Neural progenitor cell (in vitro differentiated cells): ENCODE results near the gene ATP11A. TPM values are rescaled to one million over a fixed set of nuclear protein-coding genes. Genes with fewer than 3 reads are reported as not detected.
A peak's percentile ranks its signal among the peaks of the same experiment; 100 is the strongest.
"Not testable (repeated sequence)": the region's sequence is repeated elsewhere in the genome, so short reads cannot be mapped to it uniquely, and the experiment has no call there.

Source experiments
- DNase-seq: peaks from one replicate; pipeline ENCODE4 v3.0.0-alpha.2; 2016; ENCODE audit warnings: low spot score
- H2AFZ ChIP-seq: fragments of 200-600 bp; sonication (generic); replicated peaks from 2 replicates; pipeline ENCODE4 v1.6.1; 2016; ENCODE audit warnings: antibody characterized with exemption
- H3F3A ChIP-seq: fragments of 200-600 bp; sonication (generic); 2 replicates; pipeline ENCODE4 v1.6.1; 2016; ENCODE audit warnings: antibody characterized with exemption, low read depth
- H3K27ac ChIP-seq: fragments of 200-600 bp; sonication (generic); 2 replicates; pipeline ENCODE4 v1.5.1; 2016; ENCODE audit warnings: mild to moderate bottlenecking
- H3K27me3 ChIP-seq: fragments of 200-600 bp; sonication (generic); 2 replicates; pipeline ENCODE4 v1.6.1; 2016; ENCODE audit warnings: mild to moderate bottlenecking, moderate library complexity
- H3K36me3 ChIP-seq: fragments of 200-600 bp; sonication (generic); 2 replicates; pipeline ENCODE4 v1.5.1; 2016
- H3K4me1 ChIP-seq: fragments of 200-600 bp; sonication (generic); 2 replicates; pipeline ENCODE4 v1.6.1; 2016; ENCODE audit warnings: mixed run types
- H3K4me2 ChIP-seq: fragments of 200-600 bp; sonication (generic); 2 replicates; pipeline ENCODE4 v1.6.1; 2016
- H3K4me3 ChIP-seq: fragments of 200-600 bp; sonication (generic); 2 replicates; pipeline ENCODE4 v1.5.1; 2016
- H3K79me2 ChIP-seq: fragments of 200-600 bp; sonication (generic); 2 replicates; pipeline ENCODE4 v1.6.1; 2016; ENCODE audit warnings: low read depth
- H3K9ac ChIP-seq: fragments of 200-600 bp; sonication (generic); 2 replicates; pipeline ENCODE4 v1.6.1; 2016
- H3K9me3 ChIP-seq: fragments of 200-600 bp; sonication (generic); 2 replicates; pipeline ENCODE4 v1.5.1; 2016; ENCODE audit warnings: low read depth
- H4K20me1 ChIP-seq: fragments of 200-600 bp; sonication (generic); 2 replicates; pipeline ENCODE4 v1.6.1; 2016; ENCODE audit warnings: low read depth
- H3K27ac Mint-ChIP-seq: 3 replicates; pipeline ENCODE4 v1.8.0; 2021; ENCODE audit warnings: mixed read lengths
- H3K27me3 Mint-ChIP-seq: 2 replicates; pipeline ENCODE4 v1.8.0; 2022; ENCODE audit warnings: low read depth, mild to moderate bottlenecking, inconsistent platforms, moderate library complexity, mixed read lengths; ENCODE audit not compliant: insufficient read depth
- H3K36me3 Mint-ChIP-seq: 3 replicates; pipeline ENCODE4 v1.8.0; 2021; ENCODE audit warnings: mixed read lengths
- H3K4me1 Mint-ChIP-seq: 3 replicates; pipeline ENCODE4 v1.8.0; 2021; ENCODE audit warnings: mixed read lengths
- H3K4me3 Mint-ChIP-seq: 3 replicates; pipeline ENCODE4 v1.8.0; 2021; ENCODE audit warnings: mild to moderate bottlenecking, moderate library complexity, mixed read lengths
- H3K9me3 Mint-ChIP-seq: 3 replicates; pipeline ENCODE4 v1.8.0; 2020; ENCODE audit warnings: mixed read lengths
- EZH2 ChIP-seq: fragments of 200-600 bp; sonication (generic); IDR thresholded peaks from 2 replicates; pipeline ENCODE4 v1.6.1; 2017; ENCODE audit warnings: antibody characterized with exemption, mild to moderate bottlenecking, moderate library complexity
- EZH2phosphoT487 ChIP-seq: fragments of 200-600 bp; sonication (generic); IDR thresholded peaks from 2 replicates; pipeline ENCODE4 v1.6.1; 2017; ENCODE audit warnings: antibody characterized with exemption
- total RNA-seq: library from RNA; depleted of rRNA; stranded (reverse); fragments of >200 nt; gene quantifications from 2 replicates; pipeline ENCODE4 v1.2.3, GENCODE V29; 2015; ENCODE audit warnings: low replicate concordance
- TF ChIP-seq, protein P1 (sequence below): fragments of 200-600 bp; sonication (generic); IDR thresholded peaks from 2 replicates; pipeline ENCODE4 v1.5.1; 2017; ENCODE audit warnings: antibody characterized with exemption, mild to moderate bottlenecking

Gene ATP11A
- total RNA-seq, 1 donor from 2014 or later, result 12.6 TPM

DNA sequence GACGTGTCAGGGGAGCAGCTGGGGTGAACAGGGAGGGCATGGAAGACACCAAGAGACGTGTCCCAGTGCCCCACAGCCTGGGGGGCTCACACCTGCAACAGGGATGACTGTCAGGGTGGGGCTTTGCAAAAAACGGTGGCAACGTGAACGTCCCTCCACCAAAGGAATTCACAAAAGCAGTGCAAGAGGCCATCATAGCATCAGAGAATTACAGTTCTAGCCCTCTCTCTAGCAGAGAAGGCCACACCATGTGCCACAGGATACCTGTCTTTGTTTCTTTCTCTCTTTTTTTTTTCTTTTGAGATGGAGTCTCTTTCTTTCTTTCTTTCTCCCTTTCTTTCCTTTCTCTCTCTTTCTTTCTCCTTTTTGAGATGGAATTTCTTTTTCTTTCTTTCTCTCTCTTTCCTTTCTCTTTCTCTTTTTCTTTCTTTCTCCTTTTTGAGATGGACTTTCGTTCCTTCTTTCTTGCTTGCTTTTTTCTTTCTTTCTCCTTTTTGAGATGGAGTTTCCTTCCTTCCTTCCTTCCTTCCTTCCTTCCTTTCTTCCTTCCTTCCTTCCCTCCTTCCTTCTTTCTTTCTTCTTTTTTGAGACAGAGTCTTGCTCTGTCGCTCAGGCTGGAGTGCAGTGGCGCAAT is 17.1 kb upstream of the ATP11A start:
- no peaks in the 10 kb centered on the region for H3F3A ChIP-seq
- no peaks in the 10 kb centered on the region for H3K9me3 ChIP-seq
- Mint-ChIP-seq H3K36me3 (no peaks in the 10 kb centered on the region), H3K9me3 (peaks cover 4% of the 10 kb centered on the region), H3K4me3 (no peak overlapping the region), H3K27ac (peak overlapping the region; percentile 32), H3K4me1 (peaks cover 25% of the 10 kb centered on the region), H3K27me3 (no peaks in the 10 kb centered on the region)
- TF ChIP-seq, protein P1, sequence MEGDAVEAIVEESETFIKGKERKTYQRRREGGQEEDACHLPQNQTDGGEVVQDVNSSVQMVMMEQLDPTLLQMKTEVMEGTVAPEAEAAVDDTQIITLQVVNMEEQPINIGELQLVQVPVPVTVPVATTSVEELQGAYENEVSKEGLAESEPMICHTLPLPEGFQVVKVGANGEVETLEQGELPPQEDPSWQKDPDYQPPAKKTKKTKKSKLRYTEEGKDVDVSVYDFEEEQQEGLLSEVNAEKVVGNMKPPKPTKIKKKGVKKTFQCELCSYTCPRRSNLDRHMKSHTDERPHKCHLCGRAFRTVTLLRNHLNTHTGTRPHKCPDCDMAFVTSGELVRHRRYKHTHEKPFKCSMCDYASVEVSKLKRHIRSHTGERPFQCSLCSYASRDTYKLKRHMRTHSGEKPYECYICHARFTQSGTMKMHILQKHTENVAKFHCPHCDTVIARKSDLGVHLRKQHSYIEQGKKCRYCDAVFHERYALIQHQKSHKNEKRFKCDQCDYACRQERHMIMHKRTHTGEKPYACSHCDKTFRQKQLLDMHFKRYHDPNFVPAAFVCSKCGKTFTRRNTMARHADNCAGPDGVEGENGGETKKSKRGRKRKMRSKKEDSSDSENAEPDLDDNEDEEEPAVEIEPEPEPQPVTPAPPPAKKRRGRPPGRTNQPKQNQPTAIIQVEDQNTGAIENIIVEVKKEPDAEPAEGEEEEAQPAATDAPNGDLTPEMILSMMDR, result no peak
- TF ChIP-seq EZH2 (no peak), EZH2phosphoT487 (no peak)
- no peak overlapping the region for H3K27ac ChIP-seq
- no peak for DNase-seq
- no peak overlapping the region for H2AFZ ChIP-seq
- H4K20me1 ChIP-seq, result no peaks in the 10 kb centered on the region
- no peak overlapping the region for H3K4me3 ChIP-seq
- H3K4me1 ChIP-seq, result peaks cover 4% of the 10 kb centered on the region
- no peak overlapping the region for H3K9ac ChIP-seq
- H3K27me3 ChIP-seq, result no peaks in the 10 kb centered on the region
- no peaks in the 10 kb centered on the region for H3K79me2 ChIP-seq
- no peaks in the 10 kb centered on the region for H3K36me3 ChIP-seq
- H3K4me2 ChIP-seq, result no peak overlapping the region

DNA sequence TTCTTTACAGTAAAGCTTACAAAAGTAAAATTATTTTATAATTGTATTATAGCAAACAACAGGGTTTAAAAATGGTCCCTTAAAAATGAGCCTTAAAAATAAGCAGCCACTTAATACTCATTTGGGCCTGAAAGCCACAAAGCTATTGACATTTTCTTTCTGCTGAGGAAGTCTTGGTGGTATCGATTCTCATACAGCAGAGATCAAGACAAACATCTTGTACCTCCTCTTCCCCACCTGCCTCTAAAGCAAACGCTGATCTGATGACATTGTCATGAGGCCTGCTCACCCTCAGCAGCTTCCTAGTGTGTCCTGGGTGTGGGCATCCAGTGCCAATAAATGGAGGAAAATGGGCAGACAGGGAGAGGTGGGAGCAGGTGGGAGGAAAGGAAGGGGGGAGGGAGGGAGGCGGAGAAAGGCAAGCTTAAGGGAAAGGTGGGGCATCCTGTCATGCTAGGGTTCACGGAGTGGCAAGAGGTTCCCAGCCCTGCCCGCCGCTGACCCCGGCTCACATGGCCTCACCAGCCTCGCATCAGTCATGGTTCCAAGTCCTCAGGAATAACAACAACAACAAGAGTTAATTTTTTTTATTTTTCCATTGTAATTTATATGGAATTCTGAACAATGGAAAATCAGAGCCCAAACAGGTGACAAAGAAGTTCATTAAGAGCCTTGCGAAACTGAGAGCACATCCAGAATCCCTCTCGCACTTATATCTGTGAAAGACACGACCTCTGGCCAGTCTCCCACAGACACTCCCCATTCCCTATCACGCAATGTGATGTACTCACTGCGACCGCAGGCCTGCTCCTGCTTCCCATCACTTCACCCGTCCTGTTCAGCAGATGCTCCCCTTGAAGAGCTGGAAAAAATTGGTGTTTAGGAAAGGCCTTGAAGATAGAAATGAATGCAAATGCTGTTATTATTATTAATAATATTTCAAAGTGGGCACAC is 15.1 kb upstream of the ATP11A start:
- no peak overlapping the region for H2AFZ ChIP-seq
- TF ChIP-seq EZH2phosphoT487 (no peak), EZH2 (no peak)
- TF ChIP-seq, protein P1, result no peak
- no peak overlapping the region for H3K9ac ChIP-seq
- no peaks in the 10 kb centered on the region for H3K36me3 ChIP-seq
- Mint-ChIP-seq H3K27ac (no peak overlapping the region), H3K27me3 (no peaks in the 10 kb centered on the region), H3K9me3 (peaks cover 4% of the 10 kb centered on the region), H3K36me3 (no peaks in the 10 kb centered on the region), H3K4me1 (peaks cover 23% of the 10 kb centered on the region), H3K4me3 (no peak overlapping the region)
- no peak overlapping the region for H3K27ac ChIP-seq
- no peaks in the 10 kb centered on the region for H3K9me3 ChIP-seq
- no peaks in the 10 kb centered on the region for H3F3A ChIP-seq
- no peaks in the 10 kb centered on the region for H4K20me1 ChIP-seq
- H3K4me1 ChIP-seq, result no peaks in the 10 kb centered on the region
- no peak for DNase-seq
- H3K79me2 ChIP-seq, result no peaks in the 10 kb centered on the region
- no peak overlapping the region for H3K4me2 ChIP-seq
- no peaks in the 10 kb centered on the region for H3K27me3 ChIP-seq
- no peak overlapping the region for H3K4me3 ChIP-seq

DNA sequence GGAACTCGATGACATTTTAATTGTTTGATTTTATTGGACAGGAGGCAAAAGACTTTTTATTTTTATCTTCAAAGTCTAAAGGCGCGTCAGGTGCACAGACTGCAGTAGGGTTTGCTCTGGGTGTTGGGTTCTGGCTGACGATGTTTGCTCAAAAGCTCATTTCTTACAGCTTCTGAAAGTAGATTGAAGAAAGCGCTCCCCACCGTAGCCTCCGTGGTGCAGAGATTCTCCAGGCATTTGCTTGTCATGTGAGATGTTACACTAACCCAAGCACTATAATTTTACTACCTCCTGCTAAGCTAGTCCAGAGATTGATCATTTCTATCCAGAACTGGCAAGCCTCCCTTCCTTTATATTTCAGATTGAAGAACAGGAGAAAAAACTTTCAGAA is 14.5 kb upstream of the ATP11A start:
- no peak overlapping the region for H3K4me3 Mint-ChIP-seq
- H3K27me3 ChIP-seq, result no peaks in the 10 kb centered on the region
- no peak for TF ChIP-seq EZH2phosphoT487
- no peak for TF ChIP-seq EZH2
- TF ChIP-seq, protein P1, result no peak
- no peaks in the 10 kb centered on the region for H3K79me2 ChIP-seq
- no peaks in the 10 kb centered on the region for H4K20me1 ChIP-seq
- H3K36me3 Mint-ChIP-seq, result no peaks in the 10 kb centered on the region
- H3K9ac ChIP-seq, result no peak overlapping the region
- no peaks in the 10 kb centered on the region for H3F3A ChIP-seq
- H3K9me3 Mint-ChIP-seq, result peaks cover 4% of the 10 kb centered on the region
- no peak overlapping the region for H3K4me2 ChIP-seq
- no peak overlapping the region for H3K27ac ChIP-seq
- no peaks in the 10 kb centered on the region for H3K27me3 Mint-ChIP-seq
- H3K4me1 ChIP-seq, result no peaks in the 10 kb centered on the region
- no peak overlapping the region for H2AFZ ChIP-seq
- H3K4me1 Mint-ChIP-seq, result peaks cover 19% of the 10 kb centered on the region
- H3K36me3 ChIP-seq, result no peaks in the 10 kb centered on the region
- H3K27ac Mint-ChIP-seq, result no peak overlapping the region
- DNase-seq, result no peak
- H3K9me3 ChIP-seq, result no peaks in the 10 kb centered on the region
- H3K4me3 ChIP-seq, result no peak overlapping the region

DNA sequence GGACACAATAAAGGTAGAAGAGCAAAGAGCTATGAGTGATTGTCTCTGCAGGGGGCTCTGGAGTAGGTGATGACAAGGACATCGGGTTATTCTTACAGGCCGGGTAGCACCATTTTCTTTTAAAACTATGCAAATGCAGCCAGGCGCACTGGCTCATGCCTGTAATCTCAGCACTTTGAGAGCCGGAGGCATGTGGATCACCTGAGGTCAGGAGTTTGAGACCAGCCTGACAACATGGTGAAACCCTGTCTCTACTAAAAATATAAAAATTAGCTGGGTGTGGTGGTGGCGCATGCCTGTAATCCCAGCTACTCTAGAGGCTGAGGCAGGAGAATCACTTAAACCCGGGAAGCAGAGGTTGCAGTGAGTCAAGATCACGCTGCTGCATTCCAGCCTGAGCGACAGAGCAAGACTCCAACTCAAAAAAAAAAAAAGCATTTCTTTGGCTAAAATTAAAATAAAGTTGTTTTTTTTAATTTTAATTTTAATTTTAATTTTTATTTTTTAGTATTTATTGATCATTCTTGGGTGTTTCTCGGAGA is 12.3 kb upstream of the ATP11A start:
- not testable (repeated sequence) for H3K79me2 ChIP-seq, H3F3A ChIP-seq, H2AFZ ChIP-seq, H3K9ac ChIP-seq, H3K27me3 ChIP-seq, H3K36me3 ChIP-seq, DNase-seq, H3K9me3 ChIP-seq, H3K4me2 ChIP-seq, H3K9me3 Mint-ChIP-seq, H3K4me3 Mint-ChIP-seq, H3K27ac ChIP-seq, H3K4me1 ChIP-seq, H4K20me1 ChIP-seq, H3K27me3 Mint-ChIP-seq, H3K4me3 ChIP-seq, H3K36me3 Mint-ChIP-seq, H3K27ac Mint-ChIP-seq
- H3K4me1 Mint-ChIP-seq, result peaks cover 13% of the 10 kb centered on the region
